HEK293 (cell line): ENCODE data around the gene SLC35F4.

Experiments
- GLI4 ChIP-seq: fragments of 450-650 bp; formaldehyde crosslinking; IDR thresholded peaks from 2 replicates; pipeline ENCODE4 v1.5.1; 2016; ENCODE audit warnings: missing biosample characterization, missing genetic modification characterization
- GLIS2 ChIP-seq: fragments of 450-650 bp; formaldehyde crosslinking; IDR thresholded peaks from 2 replicates; pipeline ENCODE4 v1.5.1; 2016; ENCODE audit warnings: missing biosample characterization, missing genetic modification characterization
- KLF1 ChIP-seq: fragments of 450-650 bp; formaldehyde crosslinking; IDR thresholded peaks from 2 replicates; pipeline ENCODE4 v1.5.1; 2016; ENCODE audit warnings: missing biosample characterization, missing genetic modification characterization
- KLF8 ChIP-seq: fragments of 450-650 bp; formaldehyde crosslinking; IDR thresholded peaks from 2 replicates; pipeline ENCODE4 v1.5.1; 2016; ENCODE audit warnings: missing biosample characterization, missing genetic modification characterization
- TCF7L2 ChIP-seq: IDR thresholded peaks from 2 replicates; pipeline ENCODE4 v1.6.1; 2011; ENCODE audit warnings: low read depth, mild to moderate bottlenecking, inconsistent platforms, low read length, moderate library complexity, borderline replicate concordance
- ZIC2 ChIP-seq: fragments of 450-650 bp; formaldehyde crosslinking; IDR thresholded peaks from 2 replicates; pipeline ENCODE4 v1.5.1; 2016; ENCODE audit warnings: missing biosample characterization, missing genetic modification characterization
- ZNF155 ChIP-seq: fragments of 450-650 bp; formaldehyde crosslinking; IDR thresholded peaks from 2 replicates; pipeline ENCODE4 v1.5.1; 2016; ENCODE audit warnings: missing biosample characterization, missing genetic modification characterization
- ZNF184 ChIP-seq: fragments of 450-650 bp; IDR thresholded peaks from 2 replicates; pipeline ENCODE4 v1.5.1; 2018; ENCODE audit warnings: missing biosample characterization, mild to moderate bottlenecking, missing genetic modification characterization
- ZNF202 ChIP-seq: fragments of 450-650 bp; formaldehyde crosslinking; IDR thresholded peaks from 2 replicates; pipeline ENCODE4 v1.5.1; 2016; ENCODE audit warnings: missing biosample characterization, missing genetic modification characterization, borderline replicate concordance
- ZNF221 ChIP-seq: fragments of 450-650 bp; formaldehyde crosslinking; IDR thresholded peaks from 2 replicates; pipeline ENCODE4 v1.5.1; 2017; ENCODE audit warnings: missing biosample characterization, missing genetic modification characterization, borderline replicate concordance
- ZNF274 ChIP-seq, 2 experiments: fragments of 200-500 bp in 1 of 2; fragments of 450-650 bp in 1 of 2; sonication (Bioruptor generic) in 1 of 2; formaldehyde crosslinking in 1 of 2; IDR thresholded peaks; 2 replicates each; pipeline versions ENCODE4 v1.5.1 to v1.6.1; 2014 to 2016; ENCODE audit warnings: borderline replicate concordance in 1 of 2, inconsistent platforms in 1 of 2, low read length in 1 of 2, missing biosample characterization in 1 of 2, missing genetic modification characterization in 1 of 2
- ZNF280D ChIP-seq: fragments of 450-650 bp; formaldehyde crosslinking; IDR thresholded peaks from 2 replicates; pipeline ENCODE4 v1.5.1; 2016; ENCODE audit warnings: missing biosample characterization, missing genetic modification characterization
- ZNF341 ChIP-seq: fragments of 450-650 bp; formaldehyde crosslinking; IDR thresholded peaks from 2 replicates; pipeline ENCODE4; 2016; ENCODE audit warnings: low read depth, missing biosample characterization, missing genetic modification characterization
- ZNF548 ChIP-seq: fragments of 450-650 bp; formaldehyde crosslinking; IDR thresholded peaks from 2 replicates; pipeline ENCODE4 v1.5.1; 2016; ENCODE audit warnings: missing biosample characterization, missing genetic modification characterization
- ZNF629 ChIP-seq: fragments of 450-650 bp; formaldehyde crosslinking; IDR thresholded peaks from 2 replicates; pipeline ENCODE4 v1.5.1; 2017; ENCODE audit warnings: missing biosample characterization, missing genetic modification characterization
- ZNF660 ChIP-seq: fragments of 450-650 bp; IDR thresholded peaks from 2 replicates; pipeline ENCODE4 v1.5.1; 2018; ENCODE audit warnings: missing biosample characterization, mild to moderate bottlenecking, missing genetic modification characterization
- ZNF670 ChIP-seq: fragments of 450-650 bp; formaldehyde crosslinking; IDR thresholded peaks from 2 replicates; pipeline ENCODE4 v1.5.1; 2016; ENCODE audit warnings: missing biosample characterization, missing genetic modification characterization, low read depth
- ZNF777 ChIP-seq: fragments of 450-650 bp; formaldehyde crosslinking; IDR thresholded peaks from 2 replicates; pipeline ENCODE4 v1.5.1; 2017; ENCODE audit warnings: missing biosample characterization, missing genetic modification characterization, borderline replicate concordance
- ZXDB ChIP-seq: fragments of 450-650 bp; formaldehyde crosslinking; IDR thresholded peaks from 2 replicates; pipeline ENCODE4 v1.5.1; 2016; ENCODE audit warnings: missing biosample characterization, missing genetic modification characterization
- TF ChIP-seq, protein P1 (sequence below): fragments of 450-650 bp; formaldehyde crosslinking; IDR thresholded peaks from 2 replicates; pipeline ENCODE4 v1.5.1; 2016; ENCODE audit warnings: missing biosample characterization, missing genetic modification characterization
- TF ChIP-seq, protein P2 (sequence below): fragments of 450-650 bp; formaldehyde crosslinking; IDR thresholded peaks from 2 replicates; pipeline ENCODE4 v1.5.1; 2016; ENCODE audit warnings: missing biosample characterization, missing genetic modification characterization
- TF ChIP-seq, protein P3 (sequence below): fragments of 450-650 bp; formaldehyde crosslinking; IDR thresholded peaks from 2 replicates; pipeline ENCODE4 v1.5.1; 2016; ENCODE audit warnings: missing biosample characterization, missing genetic modification characterization

SLC35F4 gene

DNA sequence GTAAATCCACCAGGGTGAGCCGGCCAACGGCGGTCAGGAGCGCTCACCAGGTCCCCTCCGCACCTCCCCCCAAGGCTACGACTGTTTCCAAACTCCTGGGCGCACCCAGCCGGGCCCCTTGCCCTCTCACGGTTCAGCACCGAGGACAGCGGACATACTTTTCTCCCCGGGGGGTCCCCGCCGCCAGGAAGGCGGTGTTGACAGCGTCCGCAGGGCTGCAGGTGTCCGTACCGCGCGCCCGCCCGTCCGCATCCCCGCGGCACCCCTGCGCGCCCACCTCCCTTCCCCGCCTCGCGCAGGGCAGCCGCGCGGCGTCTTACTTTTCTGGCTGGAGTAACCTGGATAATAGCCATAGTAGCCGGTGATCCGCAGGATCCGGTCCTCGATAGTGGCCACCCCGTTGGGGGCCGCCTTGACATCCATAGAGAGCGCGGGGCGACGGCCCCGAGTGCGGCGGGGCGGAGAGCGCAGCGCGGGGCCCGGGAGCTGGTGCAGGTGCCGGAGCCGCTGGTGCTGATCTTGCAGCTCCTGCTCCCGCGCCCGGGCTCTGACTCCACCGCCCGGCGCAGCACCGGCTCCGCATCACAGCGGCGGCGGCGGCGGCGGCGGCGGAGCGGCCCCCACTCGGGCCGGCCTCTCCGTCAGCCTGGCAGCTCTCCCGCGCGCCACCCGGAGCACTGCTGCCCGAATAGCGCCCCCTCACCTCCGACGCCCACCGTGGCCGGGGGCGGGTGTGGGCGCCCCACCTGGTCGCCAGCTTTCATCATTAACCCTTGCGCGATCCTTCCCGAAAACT is at the start of gene SLC35F4 (continued):
- peak; percentile 80 for TF ChIP-seq ZIC2 (tag by site-specific recombination)
- TF ChIP-seq ZNF341 (tag by site-specific recombination) = no peak
- TF ChIP-seq GLI4 (tag by site-specific recombination) = no peak
- no peak for TF ChIP-seq ZNF280D (tag by site-specific recombination)
- no peak for TF ChIP-seq ZNF221
- TF ChIP-seq, protein P1, sequence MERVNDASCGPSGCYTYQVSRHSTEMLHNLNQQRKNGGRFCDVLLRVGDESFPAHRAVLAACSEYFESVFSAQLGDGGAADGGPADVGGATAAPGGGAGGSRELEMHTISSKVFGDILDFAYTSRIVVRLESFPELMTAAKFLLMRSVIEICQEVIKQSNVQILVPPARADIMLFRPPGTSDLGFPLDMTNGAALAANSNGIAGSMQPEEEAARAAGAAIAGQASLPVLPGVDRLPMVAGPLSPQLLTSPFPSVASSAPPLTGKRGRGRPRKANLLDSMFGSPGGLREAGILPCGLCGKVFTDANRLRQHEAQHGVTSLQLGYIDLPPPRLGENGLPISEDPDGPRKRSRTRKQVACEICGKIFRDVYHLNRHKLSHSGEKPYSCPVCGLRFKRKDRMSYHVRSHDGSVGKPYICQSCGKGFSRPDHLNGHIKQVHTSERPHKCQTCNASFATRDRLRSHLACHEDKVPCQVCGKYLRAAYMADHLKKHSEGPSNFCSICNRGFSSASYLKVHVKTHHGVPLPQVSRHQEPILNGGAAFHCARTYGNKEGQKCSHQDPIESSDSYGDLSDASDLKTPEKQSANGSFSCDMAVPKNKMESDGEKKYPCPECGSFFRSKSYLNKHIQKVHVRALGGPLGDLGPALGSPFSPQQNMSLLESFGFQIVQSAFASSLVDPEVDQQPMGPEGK (tag by site-specific recombination) = peak; percentile 65
- TF ChIP-seq KLF8 = 0 out of 2 replicates have a peak, but pooled peaks have one; percentile 35
- no peak for TF ChIP-seq ZNF274 (IDR thresholded peaks at IDR 0.05; ENCODE audit: low read length)
- no peak for TF ChIP-seq ZNF274 (tag by site-specific recombination; IDR thresholded peaks at IDR 0.05; ENCODE audit: borderline replicate concordance)
- TF ChIP-seq, protein P2, sequence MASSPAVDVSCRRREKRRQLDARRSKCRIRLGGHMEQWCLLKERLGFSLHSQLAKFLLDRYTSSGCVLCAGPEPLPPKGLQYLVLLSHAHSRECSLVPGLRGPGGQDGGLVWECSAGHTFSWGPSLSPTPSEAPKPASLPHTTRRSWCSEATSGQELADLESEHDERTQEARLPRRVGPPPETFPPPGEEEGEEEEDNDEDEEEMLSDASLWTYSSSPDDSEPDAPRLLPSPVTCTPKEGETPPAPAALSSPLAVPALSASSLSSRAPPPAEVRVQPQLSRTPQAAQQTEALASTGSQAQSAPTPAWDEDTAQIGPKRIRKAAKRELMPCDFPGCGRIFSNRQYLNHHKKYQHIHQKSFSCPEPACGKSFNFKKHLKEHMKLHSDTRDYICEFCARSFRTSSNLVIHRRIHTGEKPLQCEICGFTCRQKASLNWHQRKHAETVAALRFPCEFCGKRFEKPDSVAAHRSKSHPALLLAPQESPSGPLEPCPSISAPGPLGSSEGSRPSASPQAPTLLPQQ (tag by site-specific recombination) = no peak
- no peak for TF ChIP-seq ZNF660 (tag by site-specific recombination)
- TF ChIP-seq, protein P3, sequence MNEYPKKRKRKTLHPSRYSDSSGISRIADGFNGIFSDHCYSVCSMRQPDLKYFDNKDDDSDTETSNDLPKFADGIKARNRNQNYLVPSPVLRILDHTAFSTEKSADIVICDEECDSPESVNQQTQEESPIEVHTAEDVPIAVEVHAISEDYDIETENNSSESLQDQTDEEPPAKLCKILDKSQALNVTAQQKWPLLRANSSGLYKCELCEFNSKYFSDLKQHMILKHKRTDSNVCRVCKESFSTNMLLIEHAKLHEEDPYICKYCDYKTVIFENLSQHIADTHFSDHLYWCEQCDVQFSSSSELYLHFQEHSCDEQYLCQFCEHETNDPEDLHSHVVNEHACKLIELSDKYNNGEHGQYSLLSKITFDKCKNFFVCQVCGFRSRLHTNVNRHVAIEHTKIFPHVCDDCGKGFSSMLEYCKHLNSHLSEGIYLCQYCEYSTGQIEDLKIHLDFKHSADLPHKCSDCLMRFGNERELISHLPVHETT (tag by site-specific recombination) = no peak
- TF ChIP-seq ZNF184 = no peak
- TF ChIP-seq ZNF670 (tag by site-specific recombination) = no peak
- peak; percentile 58; the same call in 1 of the 2 replicates for TF ChIP-seq ZNF548 (tag by site-specific recombination)
- no peak for TF ChIP-seq KLF1 (tag by site-specific recombination)
- 0 out of 2 replicates have a peak, but pooled peaks have one; percentile 9 for TF ChIP-seq ZNF629
- peak; percentile 27; the same call in 1 of the 2 replicates for TF ChIP-seq ZNF777 (tag by site-specific recombination)
- TF ChIP-seq GLIS2 = peak; percentile 81
- TF ChIP-seq ZNF202 (tag by site-specific recombination) = no peak
- TF ChIP-seq ZNF155 = no peak
- no peak for TF ChIP-seq TCF7L2
- no peak for TF ChIP-seq ZXDB (tag by site-specific recombination)
